Suprapubic skin (tissue), 4 donors: ENCODE results near the gene DDR2.
"Not testable (repeated sequence)": the region's sequence is repeated elsewhere in the genome, so short reads cannot be mapped to it uniquely, and the experiment has no call there.

ENCODE experiments used
- CTCF ChIP-seq, 2 donors: fragments of 200-600 bp in 1 of 2; fragments of 450-650 bp in 1 of 2; sonication (generic) in 1 of 2; IDR thresholded peaks; one replicate each; pipeline ENCODE4 v1.5.1; 2016 to 2019; ENCODE audit warnings: antibody characterized with exemption in 2 of 2, mild to moderate bottlenecking in 1 of 2, moderate library complexity in 1 of 2
- EP300 ChIP-seq: sonication (generic); formaldehyde crosslinking; IDR thresholded peaks from one replicate; pipeline ENCODE4 v1.6.1; 2017; ENCODE audit warnings: antibody characterized with exemption
- POLR2A ChIP-seq, 2 donors: fragments of 450-650 bp; IDR thresholded peaks; one replicate each; pipeline ENCODE4 v1.6.1; 2017; ENCODE audit warnings: antibody characterized with exemption in 2 of 2, mild to moderate bottlenecking in 2 of 2, moderate library complexity in 2 of 2
- POLR2AphosphoS5 ChIP-seq, 3 donors: sonication (generic); formaldehyde crosslinking; IDR thresholded peaks; one replicate each; pipeline ENCODE4 v1.6.1; 2017; ENCODE audit warnings: antibody characterized with exemption in 3 of 3

- not testable (repeated sequence) for TF ChIP-seq EP300; CTCF (IDR thresholded peaks at IDR 0.05); POLR2A (IDR thresholded peaks at IDR 0.05); POLR2AphosphoS5 (IDR thresholded peaks at IDR 0.05)
Measured at GRCh38 chr1:162794284-162794683, 162.0 kb downstream of the DDR2 start.
